Progenitor cell of endocrine pancreas (in vitro differentiated cells): Measurements from ENCODE around the gene RANBP3L. TPM values are rescaled to one million over a fixed set of nuclear protein-coding genes. Genes with fewer than 3 reads are reported as not detected.

ENCODE experiments used
- DNase-seq: peaks from one replicate; pipeline ENCODE4 v3.0.0; 2021; ENCODE audit warnings: low spot score; ENCODE audit not compliant: unreplicated experiment
- H3K27ac Mint-ChIP-seq: 2 replicates; pipeline ENCODE4 v1.8.0; 2021; ENCODE audit warnings: mild to moderate bottlenecking, moderate library complexity, mixed read lengths
- H3K27me3 Mint-ChIP-seq: 2 replicates; pipeline ENCODE4 v1.8.0; 2021; ENCODE audit warnings: mixed read lengths
- H3K36me3 Mint-ChIP-seq: 2 replicates; pipeline ENCODE4 v1.8.0; 2022; ENCODE audit warnings: mixed read lengths; ENCODE audit not compliant: insufficient read depth
- H3K4me1 Mint-ChIP-seq: 2 replicates; pipeline ENCODE4 v1.8.0; 2021; ENCODE audit warnings: low read depth, mixed read lengths
- H3K4me3 Mint-ChIP-seq: 2 replicates; pipeline ENCODE4 v1.8.0; 2021; ENCODE audit warnings: low read depth, mild to moderate bottlenecking, moderate library complexity, mixed read lengths
- H3K9me3 Mint-ChIP-seq: 2 replicates; pipeline ENCODE4 v1.8.0; 2021; ENCODE audit warnings: low read depth, mixed read lengths
- total RNA-seq: library from RNA; stranded (reverse); gene quantifications from 2 replicates; pipeline ENCODE4 v1.2.1, GENCODE V29; 2021
- TF ChIP-seq, protein P1 (sequence below): fragments of 200-600 bp; sonication (generic); IDR thresholded peaks from one replicate; pipeline ENCODE4 v1.5.0; 2021; ENCODE audit warnings: antibody characterized with exemption, mild to moderate bottlenecking; ENCODE audit not compliant: unreplicated experiment

RANBP3L gene
- total RNA-seq, 1 donor from 2014 or later, result not detected

DNA sequence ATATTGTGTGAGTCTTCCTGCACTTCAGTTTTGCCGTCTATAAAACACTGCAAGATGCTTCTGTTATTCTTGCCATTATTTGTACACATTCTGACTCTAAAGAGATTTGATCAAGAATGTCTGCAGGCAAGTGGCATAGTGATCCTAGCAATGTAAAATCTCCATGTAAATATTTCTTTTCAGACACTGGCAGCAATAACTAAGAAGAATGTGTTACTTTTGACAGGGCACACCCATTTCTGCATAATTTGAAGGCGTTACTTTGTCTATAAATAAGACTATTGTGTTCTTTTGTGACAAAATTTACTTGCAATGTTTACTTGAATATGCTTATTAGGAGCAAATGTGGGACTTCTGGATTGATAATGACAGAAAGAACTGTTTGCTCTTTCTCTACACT lies 20.1 kb downstream of the RANBP3L start:
- no peaks in the 10 kb centered on the region for H3K27me3 Mint-ChIP-seq
- DNase-seq, result no peak
- H3K27ac Mint-ChIP-seq, result no peak overlapping the region
- TF ChIP-seq, protein P1, sequence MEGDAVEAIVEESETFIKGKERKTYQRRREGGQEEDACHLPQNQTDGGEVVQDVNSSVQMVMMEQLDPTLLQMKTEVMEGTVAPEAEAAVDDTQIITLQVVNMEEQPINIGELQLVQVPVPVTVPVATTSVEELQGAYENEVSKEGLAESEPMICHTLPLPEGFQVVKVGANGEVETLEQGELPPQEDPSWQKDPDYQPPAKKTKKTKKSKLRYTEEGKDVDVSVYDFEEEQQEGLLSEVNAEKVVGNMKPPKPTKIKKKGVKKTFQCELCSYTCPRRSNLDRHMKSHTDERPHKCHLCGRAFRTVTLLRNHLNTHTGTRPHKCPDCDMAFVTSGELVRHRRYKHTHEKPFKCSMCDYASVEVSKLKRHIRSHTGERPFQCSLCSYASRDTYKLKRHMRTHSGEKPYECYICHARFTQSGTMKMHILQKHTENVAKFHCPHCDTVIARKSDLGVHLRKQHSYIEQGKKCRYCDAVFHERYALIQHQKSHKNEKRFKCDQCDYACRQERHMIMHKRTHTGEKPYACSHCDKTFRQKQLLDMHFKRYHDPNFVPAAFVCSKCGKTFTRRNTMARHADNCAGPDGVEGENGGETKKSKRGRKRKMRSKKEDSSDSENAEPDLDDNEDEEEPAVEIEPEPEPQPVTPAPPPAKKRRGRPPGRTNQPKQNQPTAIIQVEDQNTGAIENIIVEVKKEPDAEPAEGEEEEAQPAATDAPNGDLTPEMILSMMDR, result no peak
- no peaks in the 10 kb centered on the region for H3K36me3 Mint-ChIP-seq
- H3K4me1 Mint-ChIP-seq, result no peaks in the 10 kb centered on the region
- H3K4me3 Mint-ChIP-seq, result no peak overlapping the region
- H3K9me3 Mint-ChIP-seq, result no peaks in the 10 kb centered on the region

DNA sequence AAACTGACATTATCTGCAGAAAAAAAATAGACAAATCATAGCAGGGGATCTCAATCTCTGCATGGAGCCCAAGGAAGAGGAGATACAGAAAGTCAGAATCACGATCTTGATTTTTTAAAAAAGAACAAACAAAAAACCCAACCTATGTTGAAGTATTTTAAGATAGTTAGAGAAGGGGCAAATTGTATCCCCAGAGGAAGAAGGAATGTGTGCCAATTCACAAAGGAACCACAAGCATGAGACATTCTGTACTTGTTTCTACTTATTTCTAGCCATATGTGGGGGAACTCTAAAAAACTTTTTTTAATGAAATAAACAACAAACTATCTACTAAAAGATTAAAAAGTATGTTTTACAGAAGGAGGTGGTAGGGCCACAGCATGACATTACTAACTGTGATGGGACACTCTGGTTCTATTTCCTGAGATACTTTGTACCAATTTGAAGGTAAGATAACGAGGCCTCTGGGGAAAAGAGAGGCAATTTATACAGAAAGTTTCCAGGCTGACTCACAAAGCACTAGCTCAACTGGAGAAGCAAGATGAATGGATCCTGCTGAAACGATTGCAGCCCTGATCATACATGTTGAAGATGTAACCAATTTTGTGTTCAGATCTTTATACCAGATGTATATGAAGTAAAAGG lies 22.5 kb downstream of the RANBP3L start:
- TF ChIP-seq, protein P1, result no peak
- Mint-ChIP-seq H3K27ac (no peak overlapping the region), H3K9me3 (no peaks in the 10 kb centered on the region), H3K4me1 (no peaks in the 10 kb centered on the region), H3K36me3 (no peaks in the 10 kb centered on the region), H3K4me3 (no peak overlapping the region), H3K27me3 (no peaks in the 10 kb centered on the region)
- no peak for DNase-seq

DNA sequence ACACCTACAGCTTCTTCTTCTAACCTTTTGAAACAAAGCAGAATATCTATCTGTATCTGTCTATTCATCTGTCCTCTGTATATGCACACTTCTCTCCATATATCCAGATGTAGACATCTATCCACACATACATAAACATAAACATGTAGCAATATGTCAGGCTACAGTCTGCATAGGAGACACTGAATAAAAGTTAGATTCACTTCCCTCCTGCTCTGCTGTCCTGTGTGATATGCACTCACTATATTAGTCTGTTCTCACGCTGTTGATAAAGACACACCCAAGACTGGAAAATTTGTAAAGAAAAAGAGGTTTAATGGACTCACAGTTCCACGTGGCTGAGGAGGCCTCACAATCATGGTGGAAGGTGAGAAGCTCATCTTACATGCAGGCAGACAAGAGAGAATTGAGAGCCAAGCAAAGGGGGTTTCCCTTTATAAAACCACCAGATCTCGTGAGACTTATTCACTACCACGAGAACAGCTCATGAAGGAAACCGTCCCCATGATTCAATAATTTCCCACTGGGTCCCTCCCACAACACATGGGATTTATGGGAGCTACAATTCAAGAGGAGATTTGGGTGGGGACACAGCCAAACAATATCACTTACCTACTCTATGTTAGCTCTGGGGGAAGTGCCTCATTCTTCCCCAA lies 24.1 kb downstream of the RANBP3L start:
- TF ChIP-seq, protein P1, result no peak
- no peaks in the 10 kb centered on the region for H3K9me3 Mint-ChIP-seq
- no peaks in the 10 kb centered on the region for H3K4me1 Mint-ChIP-seq
- DNase-seq, result no peak
- H3K36me3 Mint-ChIP-seq, result no peaks in the 10 kb centered on the region
- H3K27ac Mint-ChIP-seq, result no peak overlapping the region
- no peaks in the 10 kb centered on the region for H3K27me3 Mint-ChIP-seq
- no peak overlapping the region for H3K4me3 Mint-ChIP-seq

DNA sequence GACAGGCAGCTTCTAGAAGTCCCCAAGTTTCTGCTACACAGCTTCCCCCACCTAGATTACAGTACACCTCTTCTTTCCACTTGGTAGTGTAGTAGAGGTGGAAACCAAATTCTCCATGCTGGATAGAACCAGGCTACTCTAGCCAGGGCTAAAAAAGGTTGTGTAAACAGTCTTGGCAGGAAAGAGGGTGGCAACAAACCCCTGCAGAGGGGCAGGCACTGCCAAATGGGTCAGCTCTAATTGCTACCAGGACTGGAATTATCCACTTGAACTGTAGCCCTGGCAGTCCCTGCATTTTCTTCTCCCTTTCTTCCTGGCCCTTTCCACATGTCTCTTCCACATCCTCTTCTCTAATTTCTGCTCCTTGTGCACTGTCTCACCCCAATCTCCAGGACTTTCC lies 24.8 kb downstream of the RANBP3L start:
- no peaks in the 10 kb centered on the region for H3K27me3 Mint-ChIP-seq
- DNase-seq, result no peak
- H3K9me3 Mint-ChIP-seq, result no peaks in the 10 kb centered on the region
- H3K4me3 Mint-ChIP-seq, result no peak overlapping the region
- H3K27ac Mint-ChIP-seq, result no peak overlapping the region
- H3K4me1 Mint-ChIP-seq, result no peaks in the 10 kb centered on the region
- H3K36me3 Mint-ChIP-seq, result no peaks in the 10 kb centered on the region
- TF ChIP-seq, protein P1, result no peak

DNA sequence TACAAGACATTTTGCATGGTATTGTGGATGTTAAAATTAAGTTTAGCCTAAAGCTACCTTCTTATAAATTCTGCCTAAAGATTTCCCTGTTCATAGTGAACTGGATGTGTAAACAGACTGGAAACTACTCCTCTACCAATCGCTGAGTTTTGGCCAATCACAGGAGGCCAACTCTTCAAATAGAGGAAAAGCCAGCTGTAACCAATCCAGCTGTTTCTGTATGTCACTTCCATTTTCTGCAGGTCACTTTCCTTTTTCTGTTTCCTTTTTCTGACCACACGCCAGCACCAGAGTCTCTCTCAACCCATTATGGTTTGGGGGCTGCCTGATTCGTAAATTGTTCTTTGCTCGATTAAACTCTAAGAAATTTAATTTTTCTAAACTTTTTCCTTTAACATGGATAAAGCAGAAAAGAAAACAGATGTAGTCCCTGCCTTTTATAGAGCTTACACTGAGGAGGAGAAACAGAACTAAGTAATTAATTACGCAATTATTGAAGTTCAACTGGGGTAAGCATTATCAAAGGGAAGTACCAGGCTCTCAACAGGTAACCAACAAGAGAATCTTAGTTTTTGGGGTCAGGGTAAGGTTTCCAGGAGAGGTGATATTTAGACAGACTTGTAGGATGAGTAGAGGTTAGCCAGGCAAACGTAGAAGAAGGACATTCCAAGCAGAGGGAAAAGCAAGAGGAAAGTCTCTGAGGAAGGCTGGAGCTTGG lies 27.7 kb downstream of the RANBP3L start:
- H3K9me3 Mint-ChIP-seq, result no peaks in the 10 kb centered on the region
- H3K4me3 Mint-ChIP-seq, result no peak overlapping the region
- DNase-seq, result no peak

More for the DNA sequence above, 27.7 kb downstream of the RANBP3L start:
- TF ChIP-seq, protein P1, result no peak
- Mint-ChIP-seq H3K4me1 (no peaks in the 10 kb centered on the region), H3K36me3 (no peaks in the 10 kb centered on the region), H3K27ac (no peak overlapping the region), H3K27me3 (no peaks in the 10 kb centered on the region)
